ENCODE measurements around the gene UBR2. TPM values are rescaled to one million over a fixed set of nuclear protein-coding genes. Genes with fewer than 3 reads are reported as not detected.

UBR2 gene
- total and polyA plus RNA-seq, 2 of the 13 experiments (the other 11 are each of a cell fraction or from before 2014, with no cell fraction given) = 17.6 to 29.3 TPM

- no peak for TF ChIP-seq WIZ (CRISPR knock-in tag; IDR thresholded peaks at IDR 0.05)
Observed at GRCh38 chr6:42530751-42531150, 33.1 kb upstream of the UBR2 start (continued).

- Histone ChIP-seq H3K4me2 (ENCODE audit: low read depth, low read length) (no peak overlapping the region), H2AFZ (ENCODE audit: low read length) (no peak overlapping the region)
- POLR2A ChIA-PET = no interaction called here
Observed at GRCh38 chr6:42532038-42532669, 31.7 kb upstream of the UBR2 start.

More at GRCh38 chr6:42532038-42532669, 31.7 kb upstream of the UBR2 start:
- peak; percentile 64 for DNase-seq (ENCODE audit: low spot score)
- no TSS peak for BruUV-seq (replicated peaks)
- in situ Hi-C loops (cut with HindIII; ENCODE audit: extremely low pct_ligation_motif_present, low pct_unique_long_range_greater_than_20kb) (no loop called here), intact Hi-C loops (cut with micrococcal nuclease; ENCODE audit: unreplicated experiment) (loop anchor here (5.0 kb wide), 1 partner anchor 225 kb away; no protein-coding TSS in a partner anchor)
- Histone ChIP-seq H3K4me1 (ENCODE audit: insufficient read depth, low read length) (no peaks in the 10 kb centered on the region), H3K79me2 (ENCODE audit: insufficient read depth, low read length) (no peaks in the 10 kb centered on the region), H3K27ac (ENCODE audit: extremely low read length, insufficient read depth, low read length) (no peak overlapping the region), H3K36me3 (replicated peaks in 1 of 2; ENCODE audit: control insufficient read depth in 1 of 2, insufficient read depth in 2 of 2, low read length in 2 of 2) (no peaks in the 10 kb centered on the region), H4K20me1 (ENCODE audit: insufficient read depth, low read length) (no peaks in the 10 kb centered on the region), H3K4me3 (replicated peaks in 1 of 3; ENCODE audit: insufficient read depth in 1 of 3, low read depth in 2 of 3, low read length in 3 of 3) (no peak overlapping the region), H3K9ac (ENCODE audit: insufficient read depth, low read depth, low read length) (no peak overlapping the region), H3K27me3 (ENCODE audit: control insufficient read depth in 1 of 2, insufficient read depth in 2 of 2, low read length in 2 of 2) (0 out of 5 replicates have a peak, but pooled peaks cover 0 to 2% of the 10 kb centered on the region in 2 experiments), H3K9me3 (ENCODE audit: low read length) (no peaks in the 10 kb centered on the region)
- FAIRE-seq = peak; percentile 95
- CTCF ChIA-PET (ENCODE audit: low intra/inter-chr PET ratio, low total read pairs) = interaction anchor here (1.2 kb wide), 1 partner anchor 222 kb away, joined by 4 read pairs; no protein-coding TSS in a partner anchor
- TF ChIP-seq SRY (CRISPR knock-in tag; IDR thresholded peaks at IDR 0.05) (no peak), ETV5 (CRISPR knock-in tag; IDR thresholded peaks at IDR 0.05; ENCODE audit: borderline replicate concordance) (no peak), SMC3 (IDR thresholded peaks at IDR 0.05; ENCODE audit: low read length) (peak; percentile 28; the same call in 1 of the 2 replicates), ZNF253 (CRISPR knock-in tag; IDR thresholded peaks at IDR 0.05; ENCODE audit: borderline replicate concordance) (no peak), STAG1 (CRISPR knock-in tag; IDR thresholded peaks at IDR 0.05) (peak; percentile 65), SP140L (CRISPR knock-in tag; IDR thresholded peaks at IDR 0.05; ENCODE audit: borderline replicate concordance) (no peak), TBP (CRISPR knock-in tag; IDR thresholded peaks at IDR 0.05) (no peak), RAD21 (CRISPR knock-in tag; IDR thresholded peaks at IDR 0.05) (peak; percentile 34; the same call in 1 of the 2 replicates), ZNF331 (CRISPR knock-in tag; IDR thresholded peaks at IDR 0.05) (no peak), ZNF431 (CRISPR knock-in tag; IDR thresholded peaks at IDR 0.05; ENCODE audit: borderline replicate concordance, low read depth) (no peak), ZNF570 (CRISPR knock-in tag; IDR thresholded peaks at IDR 0.05; ENCODE audit: borderline replicate concordance) (no peak), CTCF (CRISPR knock-in tag; IDR thresholded peaks at IDR 0.05) (peak; percentile 74), ZNF549 (CRISPR knock-in tag; IDR thresholded peaks at IDR 0.05) (no peak), ZNF652 (CRISPR knock-in tag; IDR thresholded peaks at IDR 0.05; ENCODE audit: borderline replicate concordance, low read depth) (peak; percentile 65), MYC (CRISPR knock-in tag; IDR thresholded peaks at IDR 0.05; ENCODE audit: borderline replicate concordance) (no peak), TEAD3 (CRISPR knock-in tag; optimal IDR thresholded peaks at IDR 0.05; ENCODE audit: borderline replicate concordance) (no peak), ZNF704 (CRISPR knock-in tag; IDR thresholded peaks at IDR 0.05; ENCODE audit: borderline replicate concordance) (no peak), ARID3A (IDR thresholded peaks at IDR 0.05; ENCODE audit: low read depth, low read length) (peak; percentile 63; the same call in 1 of the 2 replicates), RFXAP (CRISPR knock-in tag; IDR thresholded peaks at IDR 0.05; ENCODE audit: borderline replicate concordance) (no peak)
- peak; percentile 84 for ATAC-seq
